ENCODE data around the gene RBMXL3. TPM values are rescaled to one million over a fixed set of nuclear protein-coding genes. Genes with fewer than 3 reads are reported as not detected.

RBMXL3 gene
- total and polyA plus RNA-seq, 10 of the 15 experiments (the other 5 are each of a cell fraction or from before 2014, with no cell fraction given) = not detected

DNA sequence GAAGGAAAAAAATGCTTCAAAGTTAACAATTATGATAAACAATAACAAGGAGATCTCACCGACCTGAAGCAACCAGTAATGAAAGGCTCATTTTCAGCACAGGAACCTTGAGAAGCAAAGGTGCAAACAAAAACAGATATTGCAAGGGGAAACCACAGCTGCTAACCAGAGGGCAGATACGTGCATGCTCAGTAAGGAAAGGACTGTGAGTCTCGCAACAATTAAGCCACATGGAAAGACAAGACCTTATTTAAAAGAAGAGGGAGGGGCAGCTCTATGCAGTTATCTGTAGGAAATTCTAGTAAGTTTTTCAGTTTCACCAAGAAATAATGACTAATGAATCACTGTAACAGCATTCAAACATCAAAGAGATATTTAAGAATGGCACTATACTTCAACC lies 25.4 kb downstream of the RBMXL3 start:
- Histone ChIP-seq H2AFZ (ENCODE audit: control insufficient read depth, low read depth, low read length) (no peak overlapping the region), H4K20me1 (ENCODE audit: control insufficient read depth, insufficient read depth) (no peaks in the 10 kb centered on the region), H3K9ac (ENCODE audit: control insufficient read depth, insufficient read depth, low read length) (no peak overlapping the region), H3K27ac (ENCODE audit: control insufficient read depth, insufficient read depth) (no peak overlapping the region), H3K9me3 (replicated peaks; ENCODE audit: control insufficient read depth, insufficient read depth, low read length) (no peaks in the 10 kb centered on the region), H3K4me3 (no peak overlapping the region), H3K79me2 (ENCODE audit: control insufficient read depth, insufficient read depth, low read length) (no peaks in the 10 kb centered on the region), H3K4me2 (ENCODE audit: control insufficient read depth, insufficient read depth) (no peak overlapping the region), H3K27me3 (replicated peaks in 1 of 2; ENCODE audit: control insufficient read depth in 2 of 2, insufficient read depth in 2 of 2, low read length in 1 of 2) (no peaks in the 10 kb centered on the region), H3K36me3 (ENCODE audit: control insufficient read depth in 2 of 2, insufficient read depth in 2 of 2, low read length in 1 of 2) (no peaks in the 10 kb centered on the region), H3K4me1 (ENCODE audit: control insufficient read depth, insufficient read depth, low read length) (no peaks in the 10 kb centered on the region)
- in situ Hi-C loops (cut with MboI) (no loop called here), intact Hi-C loops (cut with micrococcal nuclease; ENCODE audit: unreplicated experiment) (no loop called here)
- ATAC-seq (no peak), DNase-seq (ENCODE audit: low read depth, low spot score) (no peak), FAIRE-seq (no peak)
- RAD21 ChIA-PET (ENCODE audit: unreplicated experiment) = no interaction called here
- CTCF ChIA-PET = interaction anchor here (1.6 kb wide), 1 partner anchor 18 kb away, joined by 3 read pairs; no protein-coding TSS in a partner anchor
- BruUV-seq (replicated peaks) = no TSS peak
- POLR2A ChIA-PET = no interaction called here
- 39% methylated on average over 3 of the region's 3 CpGs for WGBS (ENCODE audit: insufficient coverage, insufficient replicate concordance, low lambda C conversion rate, missing lambda C conversion rate)
- SMC1A ChIA-PET (ENCODE audit: uncharacterized antibody, unreplicated experiment) = no interaction called here
- TF ChIP-seq ZNF274 (IDR thresholded peaks at IDR 0.05; ENCODE audit: insufficient read depth, insufficient read length) (no peak), CHD2 (IDR thresholded peaks at IDR 0.05; ENCODE audit: borderline replicate concordance, low read depth, low read length) (no peak), WRNIP1 (IDR thresholded peaks at IDR 0.05; ENCODE audit: borderline replicate concordance, low read depth, low read length) (no peak), KAT2A (conservative IDR thresholded peaks at IDR 0.05; ENCODE audit: control insufficient read depth, low read depth, low read length) (no peak), FOS (IDR thresholded peaks at IDR 0.05; ENCODE audit: borderline replicate concordance, extremely low read depth, insufficient read length) (no peak), NR2C1 (IDR thresholded peaks at IDR 0.05) (no peak), NFIC (IDR thresholded peaks at IDR 0.05; ENCODE audit: low read depth, low read length) (no peak), KLF5 (IDR thresholded peaks at IDR 0.05; ENCODE audit: partially characterized antibody) (no peak), IKZF1 (conservative IDR thresholded peaks at IDR 0.05) (no peak), BACH1 (IDR thresholded peaks at IDR 0.05; ENCODE audit: borderline replicate concordance) (no peak), TCF12 (IDR thresholded peaks at IDR 0.05; ENCODE audit: low read depth, low read length) (no peak), ASH2L (IDR thresholded peaks at IDR 0.05; ENCODE audit: borderline replicate concordance, low read depth) (no peak), PAX8 (IDR thresholded peaks at IDR 0.05) (no peak), EZH2 (IDR thresholded peaks at IDR 0.05; ENCODE audit: borderline replicate concordance, control insufficient read depth, low read depth, low read length) (no peak)
- TF ChIP-seq, protein P1, sequence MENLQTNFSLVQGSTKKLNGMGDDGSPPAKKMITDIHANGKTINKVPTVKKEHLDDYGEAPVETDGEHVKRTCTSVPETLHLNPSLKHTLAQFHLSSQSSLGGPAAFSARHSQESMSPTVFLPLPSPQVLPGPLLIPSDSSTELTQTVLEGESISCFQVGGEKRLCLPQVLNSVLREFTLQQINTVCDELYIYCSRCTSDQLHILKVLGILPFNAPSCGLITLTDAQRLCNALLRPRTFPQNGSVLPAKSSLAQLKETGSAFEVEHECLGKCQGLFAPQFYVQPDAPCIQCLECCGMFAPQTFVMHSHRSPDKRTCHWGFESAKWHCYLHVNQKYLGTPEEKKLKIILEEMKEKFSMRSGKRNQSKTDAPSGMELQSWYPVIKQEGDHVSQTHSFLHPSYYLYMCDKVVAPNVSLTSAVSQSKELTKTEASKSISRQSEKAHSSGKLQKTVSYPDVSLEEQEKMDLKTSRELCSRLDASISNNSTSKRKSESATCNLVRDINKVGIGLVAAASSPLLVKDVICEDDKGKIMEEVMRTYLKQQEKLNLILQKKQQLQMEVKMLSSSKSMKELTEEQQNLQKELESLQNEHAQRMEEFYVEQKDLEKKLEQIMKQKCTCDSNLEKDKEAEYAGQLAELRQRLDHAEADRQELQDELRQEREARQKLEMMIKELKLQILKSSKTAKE (IDR thresholded peaks at IDR 0.05; ENCODE audit: low read depth, poor library complexity, severe bottlenecking) = no peak
- TF ChIP-seq, protein P2, sequence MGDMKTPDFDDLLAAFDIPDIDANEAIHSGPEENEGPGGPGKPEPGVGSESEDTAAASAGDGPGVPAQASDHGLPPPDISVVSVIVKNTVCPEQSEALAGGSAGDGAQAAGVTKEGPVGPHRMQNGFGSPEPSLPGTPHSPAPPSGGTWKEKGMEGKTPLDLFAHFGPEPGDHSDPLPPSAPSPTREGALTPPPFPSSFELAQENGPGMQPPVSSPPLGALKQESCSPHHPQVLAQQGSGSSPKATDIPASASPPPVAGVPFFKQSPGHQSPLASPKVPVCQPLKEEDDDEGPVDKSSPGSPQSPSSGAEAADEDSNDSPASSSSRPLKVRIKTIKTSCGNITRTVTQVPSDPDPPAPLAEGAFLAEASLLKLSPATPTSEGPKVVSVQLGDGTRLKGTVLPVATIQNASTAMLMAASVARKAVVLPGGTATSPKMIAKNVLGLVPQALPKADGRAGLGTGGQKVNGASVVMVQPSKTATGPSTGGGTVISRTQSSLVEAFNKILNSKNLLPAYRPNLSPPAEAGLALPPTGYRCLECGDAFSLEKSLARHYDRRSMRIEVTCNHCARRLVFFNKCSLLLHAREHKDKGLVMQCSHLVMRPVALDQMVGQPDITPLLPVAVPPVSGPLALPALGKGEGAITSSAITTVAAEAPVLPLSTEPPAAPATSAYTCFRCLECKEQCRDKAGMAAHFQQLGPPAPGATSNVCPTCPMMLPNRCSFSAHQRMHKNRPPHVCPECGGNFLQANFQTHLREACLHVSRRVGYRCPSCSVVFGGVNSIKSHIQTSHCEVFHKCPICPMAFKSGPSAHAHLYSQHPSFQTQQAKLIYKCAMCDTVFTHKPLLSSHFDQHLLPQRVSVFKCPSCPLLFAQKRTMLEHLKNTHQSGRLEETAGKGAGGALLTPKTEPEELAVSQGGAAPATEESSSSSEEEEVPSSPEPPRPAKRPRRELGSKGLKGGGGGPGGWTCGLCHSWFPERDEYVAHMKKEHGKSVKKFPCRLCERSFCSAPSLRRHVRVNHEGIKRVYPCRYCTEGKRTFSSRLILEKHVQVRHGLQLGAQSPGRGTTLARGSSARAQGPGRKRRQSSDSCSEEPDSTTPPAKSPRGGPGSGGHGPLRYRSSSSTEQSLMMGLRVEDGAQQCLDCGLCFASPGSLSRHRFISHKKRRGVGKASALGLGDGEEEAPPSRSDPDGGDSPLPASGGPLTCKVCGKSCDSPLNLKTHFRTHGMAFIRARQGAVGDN (IDR thresholded peaks at IDR 0.05) = no peak
- TF ChIP-seq, protein P3, sequence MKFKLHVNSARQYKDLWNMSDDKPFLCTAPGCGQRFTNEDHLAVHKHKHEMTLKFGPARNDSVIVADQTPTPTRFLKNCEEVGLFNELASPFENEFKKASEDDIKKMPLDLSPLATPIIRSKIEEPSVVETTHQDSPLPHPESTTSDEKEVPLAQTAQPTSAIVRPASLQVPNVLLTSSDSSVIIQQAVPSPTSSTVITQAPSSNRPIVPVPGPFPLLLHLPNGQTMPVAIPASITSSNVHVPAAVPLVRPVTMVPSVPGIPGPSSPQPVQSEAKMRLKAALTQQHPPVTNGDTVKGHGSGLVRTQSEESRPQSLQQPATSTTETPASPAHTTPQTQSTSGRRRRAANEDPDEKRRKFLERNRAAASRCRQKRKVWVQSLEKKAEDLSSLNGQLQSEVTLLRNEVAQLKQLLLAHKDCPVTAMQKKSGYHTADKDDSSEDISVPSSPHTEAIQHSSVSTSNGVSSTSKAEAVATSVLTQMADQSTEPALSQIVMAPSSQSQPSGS (IDR thresholded peaks at IDR 0.05; ENCODE audit: low read length) = no peak

Data from GM12878 (cell line).